ENCODE measurements around the gene MOXD1.
"Not testable (repeated sequence)": the region's sequence is repeated elsewhere in the genome, so short reads cannot be mapped to it uniquely, and the experiment has no call there.

The MOXD1 gene

GRCh38 chr6:132282696-132283095 lies 118.6 kb downstream of the MOXD1 start:
- DNase-seq (ENCODE audit: low read depth, low spot score): no peak

GRCh38 chr6:132280436-132280835 lies 120.8 kb downstream of the MOXD1 start:
- DNase-seq (ENCODE audit: low read depth, low spot score): no peak

- DNase-seq (ENCODE audit: low read depth, low spot score): peak; percentile 69
Measured at GRCh38 chr6:132279592-132280139, 121.6 kb downstream of the MOXD1 start.

- no peak for DNase-seq (ENCODE audit: low read depth, low spot score)
Measured at GRCh38 chr6:132275066-132275970, 126.0 kb downstream of the MOXD1 start.

GRCh38 chr6:132272776-132273175 lies 128.5 kb downstream of the MOXD1 start:
- no peak for DNase-seq (ENCODE audit: low read depth, low spot score)

- DNase-seq (ENCODE audit: low read depth, low spot score): no peak
Measured at GRCh38 chr6:132270726-132271402, 130.4 kb downstream of the MOXD1 start.

GRCh38 chr6:132268666-132269065 lies 132.6 kb downstream of the MOXD1 start:
- not testable (repeated sequence) for DNase-seq (ENCODE audit: low read depth, low spot score)

GRCh38 chr6:132268209-132268608 lies 133.1 kb downstream of the MOXD1 start:
- DNase-seq (ENCODE audit: low read depth, low spot score): no peak

GRCh38 chr6:132265451-132266097 lies 135.7 kb downstream of the MOXD1 start:
- no peak for DNase-seq (ENCODE audit: low read depth, low spot score)

- no peak for DNase-seq (ENCODE audit: low read depth, low spot score)
Measured at GRCh38 chr6:132264021-132264500, 137.2 kb downstream of the MOXD1 start.

GRCh38 chr6:132261354-132261753 lies 139.9 kb downstream of the MOXD1 start:
- DNase-seq (ENCODE audit: low read depth, low spot score): no peak

GRCh38 chr6:132259070-132259469 lies 142.2 kb downstream of the MOXD1 start:
- DNase-seq (ENCODE audit: low read depth, low spot score): no peak

- DNase-seq (ENCODE audit: low read depth, low spot score): no peak
Measured at GRCh38 chr6:132257561-132257960, 143.7 kb downstream of the MOXD1 start.

- no peak for DNase-seq (ENCODE audit: low read depth, low spot score)
Measured at GRCh38 chr6:132256457-132256856, 144.8 kb downstream of the MOXD1 start.

GRCh38 chr6:132253906-132254305 lies 147.4 kb downstream of the MOXD1 start:
- no peak for DNase-seq (ENCODE audit: low read depth, low spot score)

- DNase-seq (ENCODE audit: low read depth, low spot score): no peak
Measured at GRCh38 chr6:132253211-132253610, 148.1 kb downstream of the MOXD1 start.

GRCh38 chr6:132252113-132252512 lies 149.2 kb downstream of the MOXD1 start:
- no peak for DNase-seq (ENCODE audit: low read depth, low spot score)

- no peak for DNase-seq (ENCODE audit: low read depth, low spot score)
Measured at GRCh38 chr6:132251711-132252110, 149.6 kb downstream of the MOXD1 start.

GRCh38 chr6:132247381-132248159 lies 153.7 kb downstream of the MOXD1 start:
- no peak for DNase-seq (ENCODE audit: low read depth, low spot score)

- no peak for DNase-seq (ENCODE audit: low read depth, low spot score)
Measured at GRCh38 chr6:132246632-132247270, 154.5 kb downstream of the MOXD1 start.
